GM19240 (cell line): ENCODE data around the gene TMTC2.
"Not testable (repeated sequence)": the region's sequence is repeated elsewhere in the genome, so short reads cannot be mapped to it uniquely, and the experiment has no call there.

Experiments used
- DNase-seq: peaks from one replicate; pipeline ENCODE4 v3.0.0; 2011; ENCODE audit warnings: low spot score; ENCODE audit not compliant: insufficient read length

The TMTC2 gene

DNA sequence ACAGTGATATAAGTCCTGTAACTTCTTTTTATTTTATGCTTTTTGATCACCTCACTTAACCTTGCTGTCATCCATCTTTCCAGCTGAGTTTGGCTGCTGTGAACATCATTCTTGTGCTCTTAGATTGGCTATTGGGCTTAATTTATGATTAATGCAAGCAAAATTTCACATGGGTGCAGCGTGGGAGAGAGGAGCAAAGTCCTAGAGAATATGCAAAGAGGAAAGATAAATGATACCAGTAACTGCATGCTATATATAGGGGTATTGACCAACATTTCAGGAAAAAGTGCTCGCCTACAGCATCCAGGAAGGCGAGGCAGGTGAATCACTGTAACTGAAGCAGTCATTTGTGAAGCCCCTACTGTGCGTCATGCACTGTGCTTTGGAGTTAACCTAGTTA is 153.1 kb downstream of the TMTC2 start:
- DNase-seq, result no peak

DNA sequence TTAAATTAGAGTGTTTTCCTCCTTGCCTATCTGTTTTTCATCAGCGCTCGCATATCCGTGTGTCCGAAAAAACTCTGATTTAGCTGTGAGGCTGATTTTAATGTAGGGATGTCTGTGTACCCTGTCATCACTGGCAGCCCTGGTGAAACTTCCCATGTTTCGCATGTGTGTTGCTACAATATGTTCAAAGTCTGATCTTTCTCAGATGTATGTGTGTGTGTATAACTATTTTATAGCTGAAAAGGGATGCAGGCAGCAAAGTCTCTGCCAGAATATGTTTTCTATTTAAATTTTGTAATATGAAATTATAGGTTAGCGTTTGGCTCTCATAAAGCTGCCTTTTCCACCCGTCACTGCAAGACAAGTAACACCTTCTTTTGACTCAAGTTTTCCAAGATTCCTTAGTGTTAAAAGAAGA is 154.8 kb downstream of the TMTC2 start:
- no peak for DNase-seq

DNA sequence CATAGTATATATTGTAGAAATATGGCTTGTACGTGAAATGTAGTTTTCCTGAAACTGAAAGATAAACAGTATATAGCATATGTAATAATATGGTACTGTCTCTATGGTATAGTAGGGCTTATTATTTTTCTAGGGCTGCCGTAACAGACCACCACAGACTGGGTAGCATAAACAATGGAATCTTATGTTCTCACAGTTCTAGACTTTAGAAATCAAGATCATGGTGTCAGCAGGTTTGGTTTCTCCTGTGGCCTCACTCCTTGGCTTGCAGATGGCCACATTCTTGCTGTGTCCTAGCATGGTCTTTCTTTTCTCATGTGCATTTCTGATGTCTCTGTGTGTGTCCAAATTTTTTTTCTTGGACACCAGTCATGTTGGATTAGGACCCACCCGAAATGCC is 155.8 kb downstream of the TMTC2 start:
- no peak for DNase-seq

DNA sequence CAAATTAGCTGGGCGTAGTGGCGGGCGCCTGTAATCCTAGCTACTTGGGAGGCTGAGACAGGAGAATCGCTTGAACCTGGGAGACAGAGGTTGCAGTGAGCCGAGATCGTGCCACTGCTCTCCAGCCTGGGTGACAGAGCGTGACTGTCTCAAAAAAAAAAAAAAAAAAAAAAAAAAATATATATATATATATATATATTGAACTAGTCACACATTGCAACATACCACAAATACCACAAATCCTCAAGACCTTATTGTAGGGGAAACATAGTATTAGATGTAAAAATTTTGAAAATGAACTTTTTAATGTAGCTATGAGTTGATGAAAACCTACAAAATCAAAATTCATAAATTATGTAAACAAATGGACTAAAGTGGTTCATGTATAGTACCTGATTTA is 158.4 kb downstream of the TMTC2 start:
- not testable (repeated sequence) for DNase-seq

DNA sequence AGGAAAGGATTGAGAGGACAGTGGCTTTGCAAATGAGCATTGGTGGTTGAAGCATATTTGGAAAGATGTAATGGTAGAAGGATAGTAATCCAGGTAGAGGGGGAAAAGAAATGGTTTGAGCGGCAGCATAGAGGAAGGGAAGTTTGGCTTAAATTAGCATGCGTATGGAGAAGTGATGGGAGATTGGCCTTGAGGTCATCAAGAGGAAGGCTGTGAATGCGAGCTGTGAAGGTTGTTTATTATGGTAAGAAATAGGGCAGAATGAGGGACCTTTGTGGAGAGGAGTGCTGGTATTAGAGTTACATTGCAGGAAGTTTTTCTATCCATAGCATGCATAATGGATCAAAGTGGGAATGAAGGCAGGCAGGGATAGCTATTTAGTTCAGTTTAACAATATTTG is 162.1 kb downstream of the TMTC2 start:
- DNase-seq, result no peak

DNA sequence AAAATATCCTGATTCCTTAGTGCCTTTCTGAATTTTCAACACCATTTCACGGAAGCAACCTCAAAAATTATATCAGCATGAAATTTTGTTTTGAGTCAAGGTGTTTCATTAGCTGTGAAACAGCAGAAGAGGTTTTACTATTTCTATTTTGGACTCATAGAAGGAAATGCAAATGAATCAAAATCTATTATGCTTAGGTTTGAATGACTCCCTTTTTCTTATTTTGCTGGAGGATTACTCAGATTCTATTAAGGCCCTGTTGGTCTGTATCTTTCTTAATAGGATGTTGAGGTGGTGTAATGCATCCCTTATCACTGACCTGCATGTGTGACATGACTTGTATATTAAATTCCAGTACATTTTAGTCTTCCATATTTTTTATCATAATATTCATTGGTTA is 165.8 kb downstream of the TMTC2 start:
- no peak for DNase-seq

DNA sequence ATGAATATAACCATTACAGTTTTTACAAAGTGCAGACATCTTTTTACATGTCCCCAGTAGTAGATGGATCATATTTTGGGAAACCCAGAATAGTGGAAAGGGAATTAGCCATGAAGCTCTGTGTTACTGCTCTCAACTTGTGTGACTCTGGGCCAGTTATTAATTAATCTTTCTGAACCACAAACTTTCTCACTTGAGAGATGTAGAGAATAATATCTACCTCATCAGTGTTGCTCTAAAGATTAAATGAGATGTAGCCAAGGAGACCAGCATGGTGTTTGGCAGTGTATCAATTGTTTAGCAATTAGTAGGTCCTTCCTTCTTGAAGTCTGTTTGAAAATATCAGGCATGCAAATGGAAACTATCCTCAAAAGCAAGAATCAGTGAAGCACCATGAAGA is 169.2 kb downstream of the TMTC2 start:
- no peak for DNase-seq

DNA sequence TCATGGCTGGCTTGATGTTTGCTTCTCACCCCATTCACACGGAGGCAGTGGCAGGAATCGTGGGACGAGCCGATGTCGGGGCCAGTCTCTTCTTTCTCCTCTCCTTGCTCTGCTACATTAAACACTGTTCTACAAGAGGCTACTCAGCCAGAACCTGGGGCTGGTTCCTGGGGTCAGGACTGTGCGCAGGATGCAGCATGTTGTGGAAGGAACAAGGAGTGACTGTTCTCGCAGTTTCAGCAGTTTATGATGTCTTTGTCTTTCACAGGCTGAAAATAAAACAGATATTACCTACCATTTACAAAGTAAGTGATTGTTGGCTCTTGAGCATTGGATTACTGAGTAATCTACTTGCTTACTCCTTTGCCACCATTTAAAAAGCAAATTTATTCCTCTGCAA is 170.6 kb downstream of the TMTC2 start:
- no peak for DNase-seq

DNA sequence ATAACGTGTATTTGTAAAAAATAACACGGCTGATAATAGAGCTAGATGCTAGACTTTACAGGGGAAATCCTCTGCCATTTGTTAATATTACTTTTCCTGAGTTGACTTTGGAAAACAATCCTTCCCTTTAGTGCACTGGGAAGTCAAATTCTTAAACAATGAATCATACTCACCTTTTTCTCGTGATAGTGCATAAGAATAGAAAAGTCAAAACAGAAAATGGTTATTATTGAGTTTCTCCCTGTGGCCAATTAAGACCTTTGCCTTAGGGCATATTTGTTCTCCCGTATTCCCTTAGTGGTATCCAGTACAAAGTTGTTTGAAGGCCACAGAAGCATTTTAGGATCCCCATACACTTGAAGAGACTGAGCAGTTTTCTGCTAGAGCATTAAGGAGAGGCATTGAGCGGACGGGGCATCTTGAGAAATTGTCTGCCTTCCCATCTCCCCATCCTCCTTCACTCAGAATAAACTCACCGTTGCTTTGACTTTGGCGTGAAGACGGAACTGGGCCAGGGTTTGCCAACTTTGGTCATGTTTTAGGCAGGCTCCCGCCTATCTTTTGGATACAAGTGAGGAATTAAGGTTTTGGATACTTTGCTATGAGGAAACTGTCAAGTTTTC is 171.3 kb downstream of the TMTC2 start:
- DNase-seq, result no peak

DNA sequence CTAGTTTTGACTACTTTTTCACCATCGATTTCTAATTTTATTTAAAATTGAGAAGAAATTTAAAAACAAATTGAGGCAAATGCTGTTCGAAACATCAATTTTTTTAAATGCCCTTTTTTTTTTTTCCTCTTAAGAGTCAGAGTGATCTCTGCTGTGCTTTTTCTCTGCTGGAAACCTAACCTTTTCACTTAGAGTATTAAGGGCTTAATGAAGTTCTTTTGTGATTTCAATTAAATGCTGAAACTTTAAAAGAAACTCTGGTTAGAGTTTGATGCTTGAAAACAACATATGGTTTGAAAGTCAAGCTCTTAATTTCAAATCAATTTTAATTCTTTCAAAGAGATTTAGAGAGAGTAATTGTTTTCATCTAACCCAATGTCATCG is 171.8 kb downstream of the TMTC2 start:
- DNase-seq, result no peak

DNA sequence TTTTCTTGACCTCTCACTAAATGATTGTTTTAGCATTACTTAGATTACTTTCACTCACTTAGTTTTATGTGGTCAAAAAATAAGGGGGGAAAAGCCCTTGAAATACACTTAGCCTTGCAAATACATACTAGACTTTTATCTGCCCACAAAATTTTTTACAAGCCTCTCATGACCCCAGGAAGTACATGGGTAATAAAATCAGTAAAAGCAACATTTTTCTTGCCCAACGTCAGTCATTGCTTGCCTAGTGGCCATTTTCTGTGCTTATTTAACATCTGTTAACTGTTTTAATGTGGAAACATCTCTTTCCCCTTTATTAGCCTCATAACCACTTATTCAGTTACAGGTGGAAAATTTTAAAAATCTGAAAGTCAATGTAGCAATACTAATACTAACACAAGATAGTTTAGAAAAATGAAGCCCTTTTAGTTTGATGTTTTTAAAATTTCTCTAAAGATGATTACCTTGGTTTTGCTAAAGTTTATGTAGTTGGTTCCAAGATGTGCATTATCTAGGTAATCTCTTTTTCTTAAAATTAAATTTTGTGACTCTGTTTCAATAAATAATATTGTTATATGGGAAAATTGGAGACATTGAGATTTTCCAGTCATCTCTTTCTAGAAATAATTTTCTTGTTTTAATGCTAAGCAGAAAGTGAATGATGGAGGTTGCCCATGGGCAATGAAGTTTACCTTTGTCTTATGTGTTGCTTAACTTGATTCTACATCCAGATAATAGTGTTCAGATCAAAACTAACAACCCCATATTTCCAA is 175.5 kb downstream of the TMTC2 start:
- no peak for DNase-seq

DNA sequence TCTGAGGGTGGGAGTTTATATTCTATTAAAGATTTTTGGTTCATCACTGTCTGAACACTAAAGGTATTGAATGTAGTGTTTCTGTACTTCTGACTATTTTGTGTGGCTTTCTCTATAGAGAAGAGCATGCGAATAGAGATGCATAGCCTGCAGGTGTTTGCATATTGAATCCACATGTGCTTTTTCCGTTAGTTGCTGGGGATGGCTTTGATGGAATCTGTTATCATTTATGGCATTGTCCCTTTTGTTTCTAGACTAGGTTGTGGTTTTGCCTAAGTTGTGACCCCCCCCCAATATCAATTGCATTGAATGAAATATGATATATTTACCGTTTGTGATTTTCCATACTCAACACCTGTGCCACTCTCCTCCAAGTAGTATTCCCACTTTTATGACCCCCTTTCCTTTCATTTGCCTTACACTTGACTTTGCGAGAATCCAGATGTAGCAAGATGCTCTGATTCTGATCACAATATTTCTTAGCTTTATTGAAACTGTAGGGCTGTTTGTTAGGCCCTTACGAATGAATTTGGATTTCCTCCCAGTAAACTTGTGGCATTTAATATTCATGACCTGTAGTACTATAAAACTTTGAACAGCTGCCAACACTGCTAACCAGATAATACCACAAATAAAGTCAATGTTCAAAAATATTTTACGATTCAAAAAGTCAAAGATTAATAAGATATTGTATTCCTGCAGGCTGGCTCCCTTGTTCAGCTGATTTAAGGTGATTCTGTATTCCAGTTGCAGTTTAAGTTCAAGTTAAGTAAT is 176.4 kb downstream of the TMTC2 start:
- DNase-seq, result no peak

DNA sequence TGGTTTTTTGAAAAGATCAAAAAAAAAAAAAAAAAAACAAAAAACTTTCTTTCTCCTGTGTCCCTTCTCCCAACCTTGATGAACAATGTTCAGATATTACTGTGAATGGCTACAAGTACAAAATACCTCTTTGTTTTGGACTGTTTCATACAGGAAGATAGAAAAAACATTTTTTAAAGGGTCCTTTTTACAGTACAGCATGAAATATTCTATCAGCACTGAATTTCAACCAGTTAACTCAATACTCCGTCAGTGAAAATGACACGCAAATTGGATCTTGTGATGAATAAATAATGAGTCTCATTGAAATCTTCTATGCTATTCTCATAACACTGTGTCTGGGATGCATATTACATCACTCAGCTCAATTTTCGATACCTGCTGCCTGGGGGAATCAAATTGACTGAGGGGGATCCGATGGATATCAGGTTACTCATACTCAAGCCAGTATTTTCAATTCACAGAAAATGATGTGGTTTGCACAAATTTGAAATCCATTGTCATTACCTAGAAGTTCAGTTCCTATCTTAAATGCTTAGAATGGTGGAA is 179.6 kb downstream of the TMTC2 start:
- DNase-seq, result no peak

DNA sequence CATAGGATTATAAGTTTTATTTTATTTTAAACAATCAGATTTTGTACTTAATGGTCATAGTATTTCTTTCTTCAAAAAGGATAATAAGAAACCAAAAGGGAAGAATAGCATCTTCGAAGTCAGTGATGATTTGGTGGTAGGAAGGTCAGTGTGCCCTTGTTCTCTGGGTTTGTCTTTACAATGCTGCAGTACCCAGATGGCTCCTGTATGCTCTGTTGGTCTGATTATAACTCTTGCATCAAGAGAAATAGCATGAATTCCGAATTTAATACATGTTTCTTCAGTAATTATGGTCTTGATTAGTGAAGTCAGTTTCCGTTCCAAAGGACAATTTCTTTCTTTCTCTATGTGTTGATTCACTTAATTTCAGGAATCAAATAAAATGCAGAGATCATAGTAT is 180.2 kb downstream of the TMTC2 start:
- DNase-seq, result no peak

DNA sequence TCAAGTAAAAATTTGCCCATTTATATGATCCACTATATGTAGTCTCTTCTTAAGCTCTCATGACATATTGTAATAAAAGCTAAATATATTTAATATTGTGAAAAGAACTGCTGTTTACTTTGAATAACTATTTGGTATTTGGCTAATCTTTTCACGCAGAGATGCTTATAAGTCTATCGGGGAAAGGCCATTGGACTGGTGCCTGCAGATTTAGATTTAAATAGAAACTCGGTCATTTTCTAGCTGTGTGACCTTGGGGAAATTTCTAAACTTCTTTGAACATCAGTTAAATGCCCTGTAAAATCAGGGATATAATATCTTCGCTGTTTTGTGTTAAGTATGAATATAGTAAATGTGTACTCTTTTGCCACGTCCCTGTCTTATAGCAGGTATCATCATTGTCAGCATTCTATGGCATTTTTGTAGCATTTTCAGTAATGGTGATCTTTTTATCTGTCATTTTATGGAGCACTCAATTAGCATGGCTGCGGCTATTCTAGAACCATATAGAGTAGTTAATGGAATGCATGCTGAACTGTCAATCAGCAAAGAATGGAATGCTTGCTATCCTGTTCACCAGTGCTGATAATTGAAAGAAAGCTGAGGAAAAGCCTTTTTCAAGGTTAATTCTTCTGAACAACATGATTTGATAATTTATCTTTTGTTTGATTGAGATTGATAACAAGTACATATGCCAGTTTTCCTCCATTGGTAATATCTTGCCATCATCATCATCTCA is 181.2 kb downstream of the TMTC2 start:
- no peak for DNase-seq

DNA sequence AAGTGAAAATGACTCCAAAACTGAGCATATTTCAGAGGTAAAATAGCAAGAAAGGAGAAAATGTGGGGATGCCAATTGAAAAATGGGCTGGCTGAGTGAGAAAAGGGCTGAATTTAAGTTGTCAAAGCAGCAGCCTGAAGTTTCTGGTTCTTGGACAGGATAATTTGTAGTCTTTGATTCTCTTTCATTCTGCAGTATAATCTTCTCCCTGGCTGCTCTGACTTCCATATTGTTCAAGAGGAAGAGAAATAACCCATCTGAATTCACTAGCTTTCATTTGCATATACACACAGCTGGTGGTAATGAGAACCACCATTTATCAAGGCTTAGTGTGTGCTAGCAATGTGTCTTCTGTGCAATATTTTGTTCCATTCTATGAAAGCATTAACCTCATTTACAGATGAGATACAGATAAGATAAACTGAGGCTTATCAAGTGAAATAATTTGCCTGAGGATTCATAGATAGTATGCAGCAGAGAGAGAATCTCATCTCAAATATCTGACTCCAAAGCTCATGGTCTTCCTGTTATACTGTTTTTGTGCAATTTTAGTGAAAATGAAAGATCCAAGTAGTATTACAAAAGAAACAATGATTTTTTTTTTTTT is 184.2 kb downstream of the TMTC2 start:
- DNase-seq, result no peak

DNA sequence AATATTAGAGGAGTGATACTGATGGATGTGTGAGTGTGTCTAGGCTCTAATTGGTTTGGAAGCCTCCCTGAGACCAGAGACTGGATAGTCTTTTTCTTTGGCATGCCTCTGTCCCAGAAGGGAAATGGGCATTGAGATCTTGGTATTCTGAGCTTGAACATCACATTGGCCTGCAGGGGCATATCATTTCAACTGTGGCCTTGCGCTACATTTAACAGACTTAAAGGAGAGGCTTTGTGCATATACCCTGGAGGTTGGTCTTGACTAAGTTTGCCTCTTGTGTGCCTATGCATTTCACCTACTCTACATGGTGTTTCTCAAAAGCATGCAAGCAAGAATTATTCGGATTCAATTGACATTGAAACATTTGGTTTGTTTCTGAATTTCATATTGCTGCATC is 185.4 kb downstream of the TMTC2 start:
- no peak for DNase-seq

DNA sequence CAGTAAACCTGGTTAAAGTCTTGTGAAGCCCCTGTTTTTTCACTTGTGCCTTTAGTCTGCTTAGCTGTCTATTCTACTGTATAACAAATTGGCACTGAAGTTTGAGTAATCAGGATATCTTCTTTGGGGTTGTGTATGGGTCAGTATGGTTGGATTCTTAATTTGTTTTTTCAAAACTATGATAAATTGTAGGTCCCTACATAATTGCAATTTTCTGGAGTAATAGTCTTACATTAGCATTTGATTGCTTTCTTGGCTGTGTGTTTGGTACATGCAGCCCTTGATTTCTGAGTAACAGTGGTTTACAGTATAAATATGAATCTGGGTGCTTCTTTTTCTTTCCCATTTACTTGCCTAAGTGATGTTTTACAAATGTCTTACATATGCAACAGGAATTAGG is 186.6 kb downstream of the TMTC2 start:
- no peak for DNase-seq

DNA sequence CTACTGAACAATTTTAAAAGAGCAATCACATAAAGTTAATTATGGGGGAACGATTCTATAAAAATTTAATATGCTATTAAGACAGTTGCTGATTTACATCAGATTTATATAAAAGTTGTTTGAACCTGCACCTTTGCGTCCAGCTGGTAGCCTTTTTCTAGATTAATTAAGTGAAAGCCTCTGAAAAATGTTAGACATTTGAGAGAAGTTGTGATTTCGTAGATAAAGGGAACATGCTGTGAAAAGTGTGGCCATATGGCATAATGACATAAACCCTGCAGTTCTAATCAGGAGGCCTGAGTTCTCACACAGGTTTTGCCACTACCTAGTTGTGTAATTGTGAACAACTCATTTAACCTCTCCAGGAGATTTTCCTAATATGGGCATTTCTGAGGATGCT is 187.2 kb downstream of the TMTC2 start:
- no peak for DNase-seq

DNA sequence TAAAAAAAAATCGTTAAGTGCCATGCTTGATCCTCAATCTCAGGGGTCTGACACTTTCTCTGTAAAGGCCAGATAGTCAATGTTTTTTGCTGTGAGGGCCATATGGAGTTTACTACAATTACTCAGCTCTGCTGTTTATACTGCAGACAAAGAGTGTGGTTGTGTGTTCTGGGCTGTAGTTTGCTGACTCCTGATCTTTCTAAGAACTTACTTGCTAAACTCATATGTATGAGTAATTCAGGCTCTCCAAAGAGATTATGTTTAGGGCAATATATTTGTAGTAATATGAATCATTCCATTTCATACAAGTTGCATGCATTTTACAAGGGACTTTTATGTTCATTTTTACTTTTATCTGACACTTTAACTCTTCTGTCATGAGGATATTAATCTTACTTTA is 188.2 kb downstream of the TMTC2 start:
- no peak for DNase-seq

DNA sequence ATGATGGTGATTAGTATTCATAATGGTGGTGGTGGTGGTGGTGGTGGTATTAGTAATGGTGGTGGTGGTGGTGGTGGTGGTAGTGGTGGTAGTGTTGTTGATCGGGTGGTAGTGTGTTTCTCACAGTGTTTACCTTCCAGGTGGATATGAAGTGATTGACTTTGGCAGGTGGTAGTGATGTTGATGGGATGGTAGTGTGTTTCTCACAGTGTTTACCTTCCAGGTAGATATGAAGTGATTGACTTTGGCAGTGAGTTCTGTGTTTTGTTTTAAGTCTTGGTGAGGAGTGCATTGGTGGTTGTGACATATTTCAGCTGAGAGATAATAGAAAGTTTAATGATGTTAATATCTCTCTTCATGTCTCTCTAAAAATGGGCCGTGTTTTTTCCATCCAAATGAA is 189.4 kb downstream of the TMTC2 start:
- DNase-seq, result no peak
